T-helper 9 cell (primary cell): ENCODE data around the gene FBXO5.
A peak's percentile ranks its signal among the peaks of the same experiment; 100 is the strongest.
"Not testable (repeated sequence)": the region's sequence is repeated elsewhere in the genome, so short reads cannot be mapped to it uniquely, and the experiment has no call there.

Source experiments
- DNase-seq: peaks from one replicate; pipeline ENCODE4 v3.0.0-alpha.2; 2020
- total RNA-seq, 2 donors: gene quantifications; one replicate each; lab custom pipeline; 2026; lab: John Stamatoyannopoulos, UW

The FBXO5 gene, protein sequence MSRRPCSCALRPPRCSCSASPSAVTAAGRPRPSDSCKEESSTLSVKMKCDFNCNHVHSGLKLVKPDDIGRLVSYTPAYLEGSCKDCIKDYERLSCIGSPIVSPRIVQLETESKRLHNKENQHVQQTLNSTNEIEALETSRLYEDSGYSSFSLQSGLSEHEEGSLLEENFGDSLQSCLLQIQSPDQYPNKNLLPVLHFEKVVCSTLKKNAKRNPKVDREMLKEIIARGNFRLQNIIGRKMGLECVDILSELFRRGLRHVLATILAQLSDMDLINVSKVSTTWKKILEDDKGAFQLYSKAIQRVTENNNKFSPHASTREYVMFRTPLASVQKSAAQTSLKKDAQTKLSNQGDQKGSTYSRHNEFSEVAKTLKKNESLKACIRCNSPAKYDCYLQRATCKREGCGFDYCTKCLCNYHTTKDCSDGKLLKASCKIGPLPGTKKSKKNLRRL
- 6.8 to 21.7 reads per million in 2 donors for total RNA-seq

DNA sequence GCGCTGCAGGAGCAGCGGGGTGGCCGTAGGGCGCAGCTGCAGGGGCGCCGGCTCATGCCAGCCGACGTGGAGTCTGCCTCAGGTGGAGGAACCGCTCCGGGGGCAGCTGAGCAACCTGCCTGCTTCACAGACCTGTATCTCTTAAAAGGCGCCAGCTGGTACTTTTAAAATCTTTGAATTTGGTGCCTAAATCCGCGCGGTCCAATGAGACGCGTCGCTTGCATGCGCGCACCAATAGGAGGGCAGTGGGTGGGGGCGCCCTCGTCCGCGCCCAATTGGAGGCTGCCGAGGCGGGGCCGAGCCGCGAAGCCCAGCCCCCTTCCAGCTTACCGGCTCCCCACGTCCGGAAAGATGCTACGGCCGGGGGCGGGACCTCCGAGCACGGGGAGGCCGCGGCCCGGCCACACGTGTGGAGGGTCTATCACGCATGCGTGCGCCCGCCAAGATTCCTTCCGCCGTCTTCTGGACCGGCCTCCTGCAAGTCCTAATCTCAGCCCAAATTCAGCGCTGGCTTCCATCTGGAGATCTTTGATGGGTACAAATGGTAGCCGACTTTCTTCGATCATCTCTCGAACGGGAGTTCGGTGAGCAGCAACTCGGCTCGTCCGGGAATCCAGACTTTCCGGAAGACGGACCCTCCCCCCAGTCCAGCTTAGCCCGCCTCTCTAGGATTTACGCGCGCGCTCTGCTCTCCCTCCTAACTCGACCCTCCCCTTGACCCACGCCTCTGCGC, at the start of gene FBXO5:
Gene FBXO5, minus strand, starts transcription at position 138 of the 733 bp plus-strand sequence. Its CDS starts 82 bp downstream, at position 56.
- DNase-seq, result peak; percentile 91

DNA sequence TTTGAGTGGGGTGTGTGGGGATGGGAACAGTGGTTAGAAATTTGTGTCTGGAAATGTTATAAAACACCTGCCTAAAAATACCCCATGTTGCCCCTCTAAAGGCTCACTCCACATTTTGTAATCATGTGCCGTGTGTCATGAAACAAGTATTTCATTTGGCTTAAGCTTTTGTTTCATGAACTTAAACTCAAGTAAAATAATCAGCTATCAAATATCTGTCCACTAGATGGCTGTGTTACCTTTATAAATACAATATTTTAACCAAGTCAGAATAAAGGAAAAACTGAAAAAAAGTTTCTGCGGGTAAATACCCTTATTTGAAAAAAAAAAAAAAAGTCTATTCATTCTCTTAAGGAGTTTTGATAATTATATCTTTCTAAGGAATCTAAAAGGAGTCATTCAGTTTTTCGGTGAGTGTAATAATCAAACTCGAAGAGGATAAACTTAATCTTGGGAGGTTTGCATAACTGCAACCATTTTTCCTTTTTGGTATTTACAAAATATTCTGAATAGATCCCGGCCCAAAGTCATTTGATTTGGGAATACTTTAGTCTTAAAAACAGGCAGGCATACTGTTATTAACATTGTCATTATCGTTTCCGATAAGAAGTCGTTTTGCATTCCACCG, 49.5 kb upstream of the FBXO5 start:
- no peak for DNase-seq

DNA sequence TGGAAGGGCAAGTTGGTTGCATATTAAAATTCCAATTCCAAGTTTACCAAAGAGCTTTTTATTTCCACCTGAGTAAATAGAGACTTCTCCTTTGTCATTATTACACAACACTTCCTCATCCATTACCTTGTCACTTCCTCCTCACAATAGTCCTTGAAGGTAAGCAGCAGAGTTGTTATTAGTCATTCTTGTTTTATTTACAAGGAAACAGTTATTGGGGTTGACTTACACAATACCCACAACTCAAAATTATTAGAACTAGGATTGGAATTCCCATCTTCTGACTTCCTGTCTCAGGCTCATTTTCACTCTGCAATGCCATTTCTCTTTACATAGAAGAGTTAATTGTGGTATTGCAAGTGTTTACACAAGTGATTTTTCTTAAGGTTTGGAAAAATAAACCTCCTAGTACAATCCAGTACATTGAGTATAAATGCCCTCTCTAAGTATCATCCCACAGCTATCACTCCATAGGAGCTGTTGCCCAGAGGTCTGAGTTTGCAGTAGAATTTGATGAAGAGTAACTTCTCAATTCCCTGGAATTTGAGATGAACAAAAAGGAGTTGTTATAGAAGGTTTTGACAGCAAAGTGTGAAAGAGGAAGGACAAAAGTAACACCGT, 48.6 kb upstream of the FBXO5 start:
- DNase-seq, result no peak

DNA sequence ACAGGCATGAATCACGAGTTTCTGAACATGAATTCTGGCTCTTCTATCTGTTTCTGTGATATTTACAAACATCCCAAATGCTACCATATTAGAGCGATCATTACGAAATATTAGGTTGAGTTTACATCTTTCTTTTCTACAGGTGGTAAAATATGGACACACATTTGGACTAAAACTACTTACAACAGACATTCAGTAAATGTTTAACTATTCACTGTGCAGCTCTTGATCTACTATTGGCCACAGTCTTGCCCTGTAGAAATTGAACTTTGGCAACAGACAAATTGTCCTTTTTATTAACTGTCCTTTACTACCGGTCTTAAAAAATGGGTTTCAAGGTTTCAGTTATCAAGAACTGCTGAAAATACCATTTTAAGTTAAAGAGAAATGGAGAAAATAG, 46.1 kb upstream of the FBXO5 start:
- no peak for DNase-seq

DNA sequence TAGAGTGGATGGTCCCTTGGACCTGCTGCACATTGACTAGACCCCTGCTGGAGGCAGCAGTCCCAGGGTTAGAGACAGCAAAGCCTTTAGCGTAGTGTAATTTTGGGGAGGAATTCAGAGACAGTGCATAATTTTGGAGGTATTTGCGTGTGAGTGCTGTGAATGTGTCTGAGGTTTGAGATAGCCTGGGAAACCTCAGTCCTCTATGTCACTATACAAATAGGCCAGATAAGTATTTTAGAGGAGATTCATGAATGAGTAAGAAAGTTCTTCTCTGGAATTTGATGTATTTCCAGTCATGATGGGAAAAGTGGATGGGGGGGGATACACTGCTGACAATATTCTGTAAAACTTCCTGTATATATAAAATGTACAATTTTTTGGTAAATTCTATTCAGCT, 45.4 kb upstream of the FBXO5 start:
- no peak for DNase-seq

DNA sequence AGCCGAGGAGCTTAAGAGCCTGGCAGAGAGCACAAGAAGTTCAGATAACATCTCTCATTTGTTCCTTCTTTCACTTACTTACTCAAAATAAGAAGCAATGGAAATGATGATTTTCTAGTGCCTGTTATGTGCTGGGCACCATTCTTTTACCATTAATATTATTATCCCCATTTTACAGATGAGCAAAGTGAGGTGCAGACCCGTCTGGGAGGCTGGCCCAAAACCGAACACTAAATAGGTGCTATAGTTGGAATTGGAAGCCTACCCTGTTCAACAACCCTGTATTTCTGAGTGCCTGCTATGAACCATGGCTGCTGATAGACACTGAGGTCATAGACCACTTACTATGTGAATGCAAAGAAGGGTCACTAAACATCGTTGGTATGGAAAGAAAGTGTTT, 44.6 kb upstream of the FBXO5 start:
- no peak for DNase-seq

DNA sequence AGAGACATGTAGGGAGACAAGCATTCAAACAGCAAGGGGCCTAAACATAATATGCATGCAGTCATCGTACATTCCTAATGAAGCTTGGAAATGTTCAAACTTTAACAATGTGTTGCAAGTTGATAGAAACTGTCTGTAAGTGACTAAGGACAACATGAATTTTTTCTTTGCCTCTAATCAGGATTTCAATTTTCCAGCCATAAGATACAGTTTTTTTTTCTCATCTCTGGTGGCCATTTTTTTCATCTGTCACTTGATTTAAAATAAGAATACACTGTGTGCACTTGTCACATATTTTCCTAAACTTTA, 41.8 kb upstream of the FBXO5 start:
- no peak for DNase-seq

DNA sequence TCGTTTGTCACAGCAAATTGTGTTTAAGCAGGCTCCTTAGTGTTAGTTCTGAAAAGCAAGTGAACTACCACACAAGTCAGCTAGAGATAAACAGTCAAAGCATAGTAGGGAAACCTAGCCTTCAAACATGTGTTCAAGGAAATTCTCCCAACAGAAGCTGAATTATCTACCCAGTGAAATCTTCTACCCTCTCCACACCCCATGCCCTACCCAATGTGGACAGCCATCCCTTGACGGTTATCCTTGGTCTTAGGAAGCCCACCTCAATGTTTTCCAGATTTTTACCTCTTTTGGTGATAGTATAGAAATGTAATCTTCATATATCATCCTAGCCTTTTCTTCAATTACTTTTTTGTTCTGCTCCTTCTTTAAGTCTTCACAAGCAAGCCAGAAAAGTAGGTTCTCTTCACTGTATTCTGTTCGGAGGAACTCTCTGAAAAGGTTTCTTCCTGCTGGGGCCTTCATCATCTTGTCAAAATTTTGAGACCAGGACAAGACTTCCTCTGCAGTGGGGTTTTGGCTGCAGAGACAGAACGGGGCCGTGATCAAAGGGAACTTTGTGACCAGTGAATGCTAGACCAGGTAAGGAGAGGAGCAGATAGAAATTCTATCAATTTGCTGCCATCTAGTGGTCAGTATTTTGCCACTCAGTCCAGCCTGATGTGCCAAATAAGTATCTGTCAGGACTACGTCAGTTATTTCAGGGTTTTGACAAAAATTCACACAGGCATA, 41.3 kb upstream of the FBXO5 start:
- peak; percentile 5 for DNase-seq

DNA sequence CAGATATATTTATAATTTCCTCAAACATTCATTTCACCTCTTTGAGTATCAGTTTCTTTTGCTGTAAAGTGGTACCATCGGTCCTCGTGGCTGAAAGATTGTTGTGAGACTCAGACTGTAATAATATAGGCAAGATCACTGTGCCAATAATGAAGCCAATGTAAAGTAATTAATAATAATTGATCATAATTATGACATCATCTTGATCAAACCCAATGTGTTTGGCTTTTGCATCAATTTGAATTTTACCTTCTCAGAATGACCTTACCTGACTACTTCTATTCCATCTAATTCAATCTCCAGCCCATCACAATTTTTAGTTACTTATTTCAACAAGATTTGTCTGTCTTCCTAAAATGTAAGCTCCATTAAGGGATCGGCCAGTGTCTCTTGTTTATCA, 35.5 kb upstream of the FBXO5 start:
- DNase-seq, result no peak

DNA sequence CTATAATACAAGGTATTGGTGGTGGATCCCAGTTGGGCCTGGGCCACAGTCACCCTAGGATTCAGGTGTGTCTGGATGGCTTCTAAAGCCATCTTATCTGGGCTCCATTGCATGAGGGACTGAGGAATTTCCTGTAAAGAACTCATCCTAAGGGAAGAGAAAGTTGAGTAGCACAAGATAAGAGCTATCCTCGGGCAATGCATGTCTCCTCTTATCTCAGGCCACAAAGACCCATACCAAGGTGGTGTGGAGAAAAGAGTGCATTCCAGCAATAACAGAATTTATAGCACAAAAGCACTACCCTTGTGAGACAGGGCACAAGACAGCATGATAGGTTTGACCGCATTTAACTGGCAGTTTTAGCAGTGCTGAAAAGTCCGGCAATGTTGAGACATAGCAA, 34.0 kb upstream of the FBXO5 start:
- DNase-seq, result no peak

DNA sequence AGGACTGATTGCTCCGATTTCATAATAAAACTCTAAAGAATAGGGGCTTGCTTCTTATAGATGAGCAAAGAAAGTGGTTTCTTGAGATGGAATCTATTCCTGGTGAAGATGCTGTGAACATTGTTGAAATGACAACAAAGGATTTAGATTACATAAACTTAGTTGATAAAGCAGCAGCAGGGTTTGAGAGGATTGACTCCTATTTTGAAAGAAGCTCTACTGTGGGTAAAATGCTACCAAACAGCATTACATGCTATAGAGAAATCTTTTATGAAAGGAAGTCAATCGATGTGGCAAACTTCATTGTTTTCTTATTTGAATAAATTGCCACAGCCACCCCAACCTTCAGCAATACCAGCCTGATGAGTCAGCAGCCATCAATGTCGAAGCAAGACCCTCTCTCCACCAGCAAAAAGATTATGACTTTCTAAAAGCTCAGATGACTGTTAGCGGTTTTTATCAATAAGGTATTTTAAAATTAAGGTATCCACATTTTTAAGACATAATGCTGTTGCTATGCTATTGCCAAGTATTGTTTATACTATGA, 32.3 kb upstream of the FBXO5 start:
- DNase-seq, result no peak

DNA sequence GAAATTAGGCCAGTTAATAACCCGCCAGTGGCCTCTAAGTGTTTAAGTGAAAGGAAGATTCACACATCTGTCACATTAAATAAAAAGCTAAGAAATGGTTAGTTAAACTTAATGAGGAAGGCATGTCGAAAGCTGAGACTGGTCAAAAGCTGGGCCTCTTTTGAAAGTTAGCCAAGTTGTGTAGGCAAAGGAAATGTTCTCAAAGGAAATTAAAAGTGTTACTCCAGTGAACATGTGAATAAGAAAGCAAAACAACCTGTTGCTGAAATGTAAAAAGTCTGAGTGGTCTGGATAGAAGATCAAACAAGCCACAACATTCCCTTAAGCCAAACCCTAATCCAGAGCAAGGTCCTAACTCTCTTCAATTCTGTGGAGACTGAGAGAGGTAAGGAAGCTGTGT, 30.6 kb upstream of the FBXO5 start:
- no peak for DNase-seq

DNA sequence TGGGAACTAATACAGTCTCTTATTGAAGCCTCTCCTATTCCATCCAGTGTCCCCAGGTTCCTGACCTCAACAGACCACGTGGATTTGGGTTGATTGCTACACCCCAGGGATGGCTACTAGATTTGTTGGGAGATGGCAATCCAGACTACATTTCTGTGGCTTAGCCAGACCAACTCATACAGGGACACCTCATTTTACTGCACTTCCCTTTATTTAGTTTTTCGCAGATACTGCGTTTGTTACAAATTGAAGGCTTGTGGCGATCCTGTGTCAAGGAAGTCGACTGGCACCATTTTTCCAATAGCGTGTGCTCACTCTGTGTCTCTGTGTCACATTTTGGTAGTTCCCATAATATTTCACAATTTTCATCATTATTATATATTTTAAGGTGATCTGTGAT, 30.0 kb upstream of the FBXO5 start:
- DNase-seq, result no peak

DNA sequence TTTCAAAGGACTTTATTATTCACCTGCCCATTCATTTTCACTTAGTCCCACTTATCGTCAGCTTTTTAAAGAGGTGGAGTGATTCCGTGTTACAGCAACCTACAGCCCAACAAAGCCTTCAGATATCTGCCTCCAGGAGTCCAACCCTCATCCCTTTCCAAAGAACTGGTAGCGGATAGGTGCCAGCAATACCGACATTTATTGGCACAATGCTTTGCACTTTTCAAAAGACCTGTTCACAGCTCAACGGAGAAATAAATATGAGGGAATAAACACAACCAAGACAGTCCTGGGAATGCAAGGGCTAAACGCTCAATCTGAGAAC, 20.5 kb upstream of the FBXO5 start:
- DNase-seq, result no peak

DNA sequence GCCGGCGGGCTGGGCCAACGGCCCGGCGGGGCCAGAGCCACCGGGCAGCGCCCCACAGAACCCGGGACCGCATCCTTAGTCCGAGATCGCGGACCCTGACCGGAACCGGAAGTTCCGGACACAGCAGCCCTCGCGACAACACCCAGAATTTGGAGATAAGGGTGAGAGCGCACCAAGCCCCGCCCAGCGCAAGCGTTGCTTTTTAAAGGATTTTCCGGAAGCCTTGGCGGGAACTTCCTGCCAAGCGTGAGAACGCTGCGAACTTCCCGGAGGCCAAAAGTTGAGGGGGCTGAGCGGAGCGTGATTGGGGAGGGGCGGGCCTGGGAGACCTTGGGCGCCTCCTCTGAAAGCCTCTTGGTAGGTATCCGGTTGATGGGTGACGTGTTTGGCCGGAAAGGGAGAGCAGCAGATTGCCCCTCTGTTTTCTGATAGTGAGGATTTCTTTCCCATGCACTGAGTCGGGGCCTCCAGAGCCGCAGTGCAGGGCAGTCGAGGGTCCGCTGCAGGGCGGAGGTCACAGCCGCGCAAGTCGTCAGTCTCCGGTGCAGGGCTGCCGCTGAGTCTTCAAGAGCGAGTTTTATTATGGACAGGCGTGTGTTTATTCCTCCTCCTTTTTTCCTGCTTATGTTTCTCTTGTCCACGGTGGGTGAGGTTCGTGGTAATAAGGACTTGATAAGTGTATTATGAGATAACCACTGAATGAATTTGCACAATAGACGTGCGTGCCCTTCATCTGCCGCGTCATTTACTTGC, 19.9 kb upstream of the FBXO5 start, which contains the start of gene MTRF1L:
Gene MTRF1L, minus strand, starts transcription at position 97 of the 753 bp plus-strand sequence. Its CDS starts 24 bp downstream, at position 73.
- DNase-seq, result peak; percentile 68

DNA sequence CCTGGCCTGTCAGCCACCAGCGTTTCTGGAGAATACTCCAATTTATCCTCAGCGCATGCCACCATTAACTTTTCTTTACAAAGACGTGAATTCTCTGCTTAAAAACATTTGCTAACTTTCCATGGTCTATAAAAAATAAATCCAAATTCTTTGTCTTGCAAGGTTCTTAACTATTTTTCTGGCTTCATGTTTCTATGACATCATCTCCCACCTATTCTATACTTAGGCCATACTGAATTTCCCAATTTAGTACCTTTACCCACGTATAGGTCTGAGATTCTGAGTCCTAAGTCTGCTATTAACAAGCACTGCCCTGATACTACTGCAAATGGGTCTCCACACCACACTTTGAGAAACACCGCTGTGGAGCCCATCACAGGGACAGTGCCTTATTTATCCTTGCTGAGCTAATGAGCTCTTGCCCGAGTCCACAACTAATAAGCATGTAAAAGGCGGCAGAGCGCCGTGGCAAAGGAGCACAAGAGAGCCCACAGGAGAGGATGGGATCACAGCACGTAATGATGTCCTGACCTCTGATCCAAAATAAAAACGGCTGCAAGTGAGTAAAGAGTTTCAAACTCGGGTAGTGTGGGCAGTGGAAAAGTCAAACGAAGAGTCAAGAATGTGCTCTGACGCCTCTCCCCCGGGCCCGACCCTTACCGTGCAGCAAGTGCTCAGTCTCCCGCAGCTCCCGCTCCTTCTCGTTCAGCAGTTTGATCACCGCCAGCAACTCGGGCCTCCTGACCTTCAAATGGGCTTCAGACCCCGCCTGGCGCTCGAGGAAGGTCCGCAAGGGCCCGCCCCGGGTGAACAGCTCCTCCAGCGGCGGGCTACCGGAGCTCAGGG, 19.1 kb upstream of the FBXO5 start:
- no peak for DNase-seq

DNA sequence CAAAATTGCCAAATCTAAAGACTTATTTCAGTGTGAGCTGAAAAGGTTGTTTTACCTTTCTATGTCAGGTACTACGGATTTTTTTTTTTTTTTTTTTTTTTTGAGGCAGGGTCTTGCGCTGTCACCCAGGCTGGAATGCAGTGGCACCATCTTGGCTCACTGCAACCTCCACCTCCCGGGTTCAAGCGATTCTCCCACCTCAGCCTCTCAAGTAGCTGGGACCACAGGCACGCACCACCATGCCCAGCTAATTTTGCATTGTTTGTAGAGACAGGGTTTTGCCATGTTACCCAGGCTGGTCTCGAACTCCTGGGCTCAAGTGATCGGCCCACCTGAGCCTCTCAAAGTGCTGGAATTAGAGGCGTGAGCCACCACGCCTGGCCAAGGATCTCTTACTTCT, 17.9 kb upstream of the FBXO5 start:
- not testable (repeated sequence) for DNase-seq

DNA sequence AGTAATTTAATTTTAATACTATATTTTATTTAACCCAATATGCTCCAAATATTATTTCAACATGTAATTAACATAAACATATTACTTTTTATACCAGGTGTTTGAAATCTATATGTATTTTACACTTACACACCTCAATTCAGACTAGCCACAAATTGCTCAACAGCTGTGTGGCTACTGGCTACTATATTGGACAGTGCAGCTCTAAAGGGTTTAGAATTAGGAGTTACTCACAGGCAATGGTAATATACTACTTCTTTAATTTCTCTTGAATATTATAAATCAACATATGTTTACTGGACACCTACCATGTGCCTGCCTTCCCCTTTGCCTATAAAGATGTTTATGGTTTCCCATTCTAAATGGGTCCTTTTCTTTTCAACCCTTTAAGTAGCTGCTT, 17.4 kb upstream of the FBXO5 start:
- no peak for DNase-seq

DNA sequence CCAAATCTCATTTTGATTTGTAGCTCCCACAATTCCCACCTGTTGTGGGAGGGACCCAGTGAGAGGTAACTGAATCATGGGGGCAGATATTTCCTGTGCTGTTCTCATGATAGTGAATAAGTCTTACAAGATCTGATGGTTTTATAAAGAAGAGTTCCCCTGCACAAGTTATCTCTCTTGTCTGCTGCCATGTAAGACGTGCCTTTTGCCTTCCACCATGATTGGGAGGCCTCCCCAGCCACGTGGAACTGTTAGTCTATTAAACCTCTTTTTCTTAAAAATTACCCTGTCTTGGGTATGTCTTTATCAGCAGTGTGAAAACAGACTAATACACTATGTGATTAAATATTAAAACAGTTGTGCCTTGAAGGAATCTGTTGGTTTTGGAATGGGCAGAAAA, 16.7 kb upstream of the FBXO5 start:
- not testable (repeated sequence) for DNase-seq

DNA sequence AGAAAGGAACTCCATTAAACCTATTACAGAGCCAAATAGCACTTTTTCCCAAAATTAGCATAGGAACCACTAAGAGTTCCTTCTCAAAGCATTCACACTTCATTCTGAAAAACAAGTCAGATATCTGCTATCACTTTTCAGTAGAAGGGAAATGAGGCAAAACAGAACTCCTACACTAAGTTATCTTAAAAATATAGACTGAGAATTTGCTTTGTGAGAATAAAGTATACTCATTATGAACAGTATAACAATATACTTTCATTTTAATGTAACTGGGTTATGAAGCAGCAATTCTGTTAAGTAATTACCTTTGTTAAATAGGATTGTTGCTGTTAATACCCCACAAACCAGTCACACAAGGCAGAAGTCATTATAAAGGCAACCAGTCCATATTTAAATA, 11.0 kb upstream of the FBXO5 start:
- DNase-seq, result no peak

DNA sequence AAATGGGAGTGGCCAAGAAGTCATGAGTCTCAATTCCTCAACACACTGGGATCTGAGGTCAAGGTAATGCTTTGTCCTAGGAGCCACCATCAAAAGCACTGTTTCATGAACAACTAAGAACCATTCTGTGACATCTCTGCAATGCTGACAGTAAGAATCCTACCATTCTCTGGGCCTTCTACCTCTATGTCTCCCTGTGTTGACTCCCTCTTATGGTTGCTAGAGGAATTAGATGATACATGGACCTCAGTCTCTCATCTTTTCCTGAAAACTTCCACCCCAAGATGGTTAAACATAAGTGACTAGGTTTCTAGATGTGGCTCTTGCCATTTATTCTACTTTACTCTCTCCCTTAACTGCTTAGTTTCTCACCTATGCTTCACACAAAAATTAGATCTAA, 10.6 kb upstream of the FBXO5 start:
- no peak for DNase-seq
